T-helper 17 cell (primary cell): ENCODE data around the gene OR1J1. TPM values are rescaled to one million over a fixed set of nuclear protein-coding genes. Genes with fewer than 3 reads are reported as not detected.

Source experiments
- total RNA-seq, 4 donors: library from RNA in 2 of 4; stranded (reverse) in 2 of 4; gene quantifications; one replicate each; pipeline ENCODE4 v1.2.3 and lab custom pipeline; 2022 to 2026

OR1J1 gene
- total RNA-seq, 2 donors from 2014 or later: not detected

Other genes with a start within 250 kb of the OR1J1 start
- gene LHX6, start 249.0 kb downstream of the OR1J1 start, total RNA-seq: not detected
- 10 to 100 TPM; 19.1 to 25.9 TPM for gene RBM18, start 213.1 kb downstream of the OR1J1 start, total RNA-seq
- 10 to 100 TPM; 24.8 to 25.4 TPM for gene MRRF, start 213.0 kb downstream of the OR1J1 start, total RNA-seq
- 100 to 1,000 TPM in 1 of 2 donors, 1 to 10 TPM in 1; 3.0 to 123 TPM for gene PTGS1, start 106.9 kb downstream of the OR1J1 start, total RNA-seq
- gene OR1J2, start 32.9 kb upstream of the OR1J1 start, total RNA-seq: under 1 TPM; 0.30 to 0.37 TPM
- under 1 TPM; 0.40 to 0.50 TPM for gene OR1J4, start 41.2 kb upstream of the OR1J1 start, total RNA-seq
- gene OR1N1, start 49.4 kb upstream of the OR1J1 start, total RNA-seq: not detected
- 1 to 10 TPM in 1 of 2 donors, under 1 TPM in 1; 0.31 to 1.2 TPM for gene OR1N2, start 75.2 kb upstream of the OR1J1 start, total RNA-seq
- gene OR1L8, start 105.5 kb upstream of the OR1J1 start, total RNA-seq: not detected
- gene OR1Q1, start 136.8 kb upstream of the OR1J1 start, total RNA-seq: under 1 TPM; 0.40 to 0.96 TPM
- gene OR1B1, start 179.7 kb upstream of the OR1J1 start, total RNA-seq: not detected
- not detected for gene OR1L1, start 183.8 kb upstream of the OR1J1 start, total RNA-seq
- not detected for gene OR1L3, start 197.2 kb upstream of the OR1J1 start, total RNA-seq
- not detected for gene OR1L4, start 246.1 kb upstream of the OR1J1 start, total RNA-seq